ENCODE measurements around the gene FYCO1. TPM values are rescaled to one million over a fixed set of nuclear protein-coding genes. Genes with fewer than 3 reads are reported as not detected.

The FYCO1 gene
- total RNA-seq, 1 donor from 2014 or later: 14.9 TPM

DNA sequence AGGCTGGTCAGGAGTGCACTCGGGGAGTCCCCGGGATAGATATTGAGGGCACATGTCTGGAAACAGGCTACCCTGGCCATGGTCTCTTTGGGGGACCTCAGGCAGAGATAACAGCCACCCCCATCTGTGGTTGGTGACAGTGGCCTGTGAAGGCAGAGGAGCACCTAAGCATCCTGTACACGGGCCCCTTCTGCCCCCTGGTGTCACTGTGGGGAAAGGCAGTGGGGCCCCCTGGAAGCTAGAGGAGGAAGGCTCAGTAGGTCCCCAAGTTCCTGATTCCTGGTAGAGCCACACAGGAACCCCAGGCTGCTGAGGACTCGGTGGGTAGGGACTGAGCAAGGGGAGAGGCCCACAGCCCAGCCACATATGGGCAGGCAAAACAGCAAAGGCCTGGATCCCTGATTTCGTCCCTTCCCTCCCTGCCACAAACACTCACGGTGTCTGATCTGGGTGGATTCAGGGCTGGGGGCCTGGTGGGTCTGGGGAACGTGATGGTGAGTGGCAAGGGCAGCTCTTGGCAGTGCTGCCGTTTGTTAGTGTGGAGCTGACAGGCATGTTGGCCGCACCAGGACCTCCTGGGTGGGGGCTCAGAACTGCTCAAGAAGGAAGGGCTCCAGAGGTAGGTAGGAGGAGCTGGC is 66.5 kb downstream of the FYCO1 start:
- intact Hi-C loops (cut with micrococcal nuclease): loop anchor here (1.0 to 5.0 kb wide), 5 partner anchors 87 to 892 kb away; partner anchors contain the start of gene LZTFL1
- peaks cover 92% of the 10 kb centered on the region for H3K36me3 Mint-ChIP-seq (ENCODE audit: low read depth)
- POLR2A ChIA-PET: no interaction called here

DNA sequence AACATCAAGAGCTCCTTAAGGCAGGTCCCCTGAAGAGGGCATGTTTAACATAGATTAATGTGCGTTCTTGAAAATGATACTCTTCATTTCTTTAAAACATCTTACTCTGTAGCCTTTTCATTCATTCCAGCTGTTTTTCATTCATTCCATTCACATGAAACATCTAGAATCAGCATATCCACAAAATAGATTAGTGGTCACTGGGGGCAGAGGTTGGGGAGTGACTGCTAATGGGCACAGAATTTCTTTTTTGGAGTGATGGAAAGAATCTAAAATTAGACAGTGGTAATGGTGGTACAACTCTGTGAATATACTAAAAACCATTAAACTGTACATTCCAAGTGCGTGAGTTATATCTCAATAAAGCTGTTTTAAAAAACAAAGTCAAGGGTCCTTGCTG is 67.7 kb downstream of the FYCO1 start:
- Mint-ChIP-seq H3K27me3 (no peaks in the 10 kb centered on the region), H3K36me3 (ENCODE audit: low read depth) (peaks cover 92% of the 10 kb centered on the region), H3K9me3 (no peaks in the 10 kb centered on the region), H3K27ac (no peak overlapping the region), H3K4me1 (no peaks in the 10 kb centered on the region), H3K4me3 (no peak overlapping the region)
- intact Hi-C loops (cut with micrococcal nuclease): loop anchor here (5.0 kb wide), 1 partner anchor 266 kb away; no protein-coding TSS in a partner anchor
- POLR2A ChIA-PET: no interaction called here
- TF ChIP-seq, protein P1, sequence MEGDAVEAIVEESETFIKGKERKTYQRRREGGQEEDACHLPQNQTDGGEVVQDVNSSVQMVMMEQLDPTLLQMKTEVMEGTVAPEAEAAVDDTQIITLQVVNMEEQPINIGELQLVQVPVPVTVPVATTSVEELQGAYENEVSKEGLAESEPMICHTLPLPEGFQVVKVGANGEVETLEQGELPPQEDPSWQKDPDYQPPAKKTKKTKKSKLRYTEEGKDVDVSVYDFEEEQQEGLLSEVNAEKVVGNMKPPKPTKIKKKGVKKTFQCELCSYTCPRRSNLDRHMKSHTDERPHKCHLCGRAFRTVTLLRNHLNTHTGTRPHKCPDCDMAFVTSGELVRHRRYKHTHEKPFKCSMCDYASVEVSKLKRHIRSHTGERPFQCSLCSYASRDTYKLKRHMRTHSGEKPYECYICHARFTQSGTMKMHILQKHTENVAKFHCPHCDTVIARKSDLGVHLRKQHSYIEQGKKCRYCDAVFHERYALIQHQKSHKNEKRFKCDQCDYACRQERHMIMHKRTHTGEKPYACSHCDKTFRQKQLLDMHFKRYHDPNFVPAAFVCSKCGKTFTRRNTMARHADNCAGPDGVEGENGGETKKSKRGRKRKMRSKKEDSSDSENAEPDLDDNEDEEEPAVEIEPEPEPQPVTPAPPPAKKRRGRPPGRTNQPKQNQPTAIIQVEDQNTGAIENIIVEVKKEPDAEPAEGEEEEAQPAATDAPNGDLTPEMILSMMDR (IDR thresholded peaks at IDR 0.05): no peak
- DNase-seq (no peak), ATAC-seq (ENCODE audit: low read depth) (no peak)
- CTCF ChIA-PET: interaction anchor here (1.4 to 4.6 kb wide), 2 partner anchors 87 to 167 kb away, joined by 3 to 50 read pairs; no protein-coding TSS in a partner anchor

More for the DNA sequence above, 66.5 kb downstream of the FYCO1 start:
- TF ChIP-seq, protein P1 (IDR thresholded peaks at IDR 0.05): no peak
- H3K27ac Mint-ChIP-seq: no peak overlapping the region
- ATAC-seq (ENCODE audit: low read depth): peak; percentile 92
- CTCF ChIA-PET: interaction anchor here (0.6 to 4.6 kb wide), 11 partner anchors 10 to 449 kb away, joined by 3 to 50 read pairs (median 4); partner anchors contain the start of gene LZTFL1
- peak; percentile 54 for DNase-seq
- H3K4me3 Mint-ChIP-seq: no peak overlapping the region
- no peaks in the 10 kb centered on the region for H3K9me3 Mint-ChIP-seq
- H3K27me3 Mint-ChIP-seq: no peaks in the 10 kb centered on the region
- no peaks in the 10 kb centered on the region for H3K4me1 Mint-ChIP-seq

DNA sequence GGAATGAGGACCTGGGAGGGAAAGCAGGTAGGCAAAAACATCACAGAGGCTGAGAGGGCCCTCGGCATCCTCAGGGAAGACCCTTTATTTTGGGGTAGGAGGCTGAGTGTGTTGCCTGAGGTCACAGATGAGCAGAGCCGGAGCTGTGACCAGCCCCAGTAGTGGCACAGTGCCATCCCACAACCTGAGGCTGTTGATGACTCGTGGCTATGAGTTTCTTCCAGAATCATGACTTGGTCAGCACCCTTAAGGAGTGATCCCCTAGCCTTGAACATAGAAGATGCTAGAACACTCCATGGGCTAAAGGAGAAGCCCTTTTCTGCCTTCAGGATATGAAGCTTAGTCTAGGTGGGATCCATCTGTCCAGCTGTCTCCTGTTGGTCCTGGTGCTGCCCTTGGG is 71.9 kb downstream of the FYCO1 start:
- no peak overlapping the region for H3K27ac Mint-ChIP-seq
- POLR2A ChIA-PET: no interaction called here
- H3K9me3 Mint-ChIP-seq: no peaks in the 10 kb centered on the region
- peaks cover 86% of the 10 kb centered on the region for H3K36me3 Mint-ChIP-seq (ENCODE audit: low read depth)
- no peak overlapping the region for H3K4me3 Mint-ChIP-seq
- ATAC-seq (ENCODE audit: low read depth) (no peak), DNase-seq (no peak)
- TF ChIP-seq, protein P1 (IDR thresholded peaks at IDR 0.05): no peak
- no peaks in the 10 kb centered on the region for H3K27me3 Mint-ChIP-seq
- intact Hi-C loops (cut with micrococcal nuclease): no loop called here
- CTCF ChIA-PET: no interaction called here
- H3K4me1 Mint-ChIP-seq: peaks cover under 1% of the 10 kb centered on the region

DNA sequence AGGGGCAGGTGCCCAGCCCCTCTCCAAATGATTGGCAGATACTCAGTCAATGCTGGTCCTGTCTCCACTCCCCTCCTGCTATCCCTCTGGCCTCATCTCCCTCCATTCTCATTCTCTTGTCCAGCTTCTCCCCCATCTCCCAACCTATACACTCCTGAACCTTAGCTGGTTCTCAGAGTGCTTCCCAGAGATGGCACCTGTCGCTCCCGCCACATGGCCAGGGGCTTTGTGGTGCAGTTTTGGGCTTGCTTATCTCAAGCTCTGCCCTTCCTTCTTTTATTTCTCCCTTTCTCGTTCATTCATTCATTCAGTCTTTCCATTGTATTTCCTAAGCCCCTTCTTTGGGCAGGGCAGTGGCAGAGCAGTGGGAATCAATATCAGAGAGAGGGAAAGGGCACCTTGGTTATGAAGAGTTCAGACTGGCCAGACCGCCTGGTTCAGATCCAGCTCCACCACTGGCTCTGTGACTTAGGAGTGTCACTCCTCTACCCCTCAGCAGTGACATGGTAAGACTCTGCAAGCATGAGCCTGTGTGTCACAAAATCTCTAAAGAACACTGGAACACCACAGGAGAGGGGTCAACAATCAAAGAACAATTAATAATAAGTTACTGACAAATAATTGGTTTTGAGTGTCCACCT is 72.6 kb downstream of the FYCO1 start:
- Mint-ChIP-seq H3K36me3 (ENCODE audit: low read depth) (peaks cover 84% of the 10 kb centered on the region), H3K4me3 (no peak overlapping the region), H3K27ac (no peak overlapping the region), H3K9me3 (no peaks in the 10 kb centered on the region), H3K27me3 (no peaks in the 10 kb centered on the region), H3K4me1 (peaks cover 2% of the 10 kb centered on the region)
- TF ChIP-seq, protein P1 (IDR thresholded peaks at IDR 0.05): no peak
- ChIA-PET POLR2A (no interaction called here), CTCF (interaction anchor here (0.9 kb wide), 1 partner anchor 16 kb away, joined by 4 read pairs; no protein-coding TSS in a partner anchor)
- ATAC-seq (ENCODE audit: low read depth): no peak
- DNase-seq: no peak
- intact Hi-C loops (cut with micrococcal nuclease): no loop called here

DNA sequence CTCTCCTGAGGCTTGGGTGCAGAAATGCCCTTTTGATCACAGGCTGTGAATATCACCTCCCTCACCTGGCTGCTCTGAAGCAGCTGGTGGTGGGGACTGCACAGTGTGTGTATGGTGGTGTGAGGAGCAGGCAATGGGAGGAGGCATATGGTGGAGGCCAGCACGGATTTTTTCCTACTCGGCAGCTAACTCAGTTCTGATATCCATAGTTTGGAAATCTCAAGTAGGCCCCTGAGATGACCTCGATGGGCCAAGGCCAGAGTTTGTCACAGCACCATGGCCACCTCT is 73.6 kb downstream of the FYCO1 start:
- Mint-ChIP-seq H3K27ac (no peak overlapping the region), H3K36me3 (ENCODE audit: low read depth) (peaks cover 78% of the 10 kb centered on the region), H3K4me1 (peaks cover 2% of the 10 kb centered on the region), H3K27me3 (no peaks in the 10 kb centered on the region), H3K4me3 (no peak overlapping the region), H3K9me3 (no peaks in the 10 kb centered on the region)
- ChIA-PET CTCF (no interaction called here), POLR2A (no interaction called here)
- TF ChIP-seq, protein P1 (IDR thresholded peaks at IDR 0.05): no peak
- no peak for DNase-seq
- no peak for ATAC-seq (ENCODE audit: low read depth)
- intact Hi-C loops (cut with micrococcal nuclease): no loop called here
